OCI-LY1 (cell line): ENCODE results near the gene CEP290.
A peak's percentile ranks its signal among the peaks of the same experiment; 100 is the strongest.

Source experiments
- H2AFZ ChIP-seq: fragments of 200-600 bp; sonication (generic), shearing (Covaris generic); 2 replicates; pipeline ENCODE4 v1.6.0; 2014; ENCODE audit warnings: antibody characterized with exemption, mild to moderate bottlenecking, low read length
- H3F3A ChIP-seq: fragments of 200-600 bp; sonication (generic), shearing (Covaris generic); 2 replicates; pipeline ENCODE4 v1.6.0; 2014; ENCODE audit warnings: mild to moderate bottlenecking, antibody characterized with exemption, low read length, moderate library complexity; ENCODE audit not compliant: insufficient read depth
- H3K27ac ChIP-seq: fragments of 200-600 bp; sonication (generic); 2 replicates; pipeline ENCODE4 v1.5.1; 2014; ENCODE audit warnings: low read length, mixed run types, mild to moderate bottlenecking, low read depth; ENCODE audit not compliant: poor library complexity, severe bottlenecking
- H3K27me3 ChIP-seq: fragments of 200-600 bp; sonication (generic); 2 replicates; pipeline ENCODE4 v1.6.0; 2014; ENCODE audit warnings: antibody characterized with exemption, mild to moderate bottlenecking, low read length, moderate library complexity; ENCODE audit not compliant: insufficient read depth
- H3K36me3 ChIP-seq: fragments of 200-600 bp; sonication (generic); 2 replicates; pipeline ENCODE4 v1.6.1; 2014; ENCODE audit warnings: mild to moderate bottlenecking, antibody characterized with exemption, low read length, moderate library complexity, mixed read lengths; ENCODE audit not compliant: insufficient read depth
- H3K4me1 ChIP-seq: fragments of 200-600 bp; sonication (generic); 2 replicates; pipeline ENCODE4 v1.5.1; 2014; ENCODE audit warnings: mild to moderate bottlenecking, low read length, moderate library complexity; ENCODE audit not compliant: insufficient read depth, severe bottlenecking
- H3K4me2 ChIP-seq: fragments of 200-600 bp; sonication (generic), shearing (Covaris generic); 2 replicates; pipeline ENCODE4 v1.6.1; 2014; ENCODE audit warnings: low read length
- H3K4me3 ChIP-seq: fragments of 200-600 bp; sonication (generic); 2 replicates; pipeline ENCODE4 v1.5.1; 2014; ENCODE audit warnings: low read length, low read depth, mild to moderate bottlenecking, mixed read lengths; ENCODE audit not compliant: poor library complexity, severe bottlenecking
- H3K79me2 ChIP-seq: fragments of 200-600 bp; shearing (Covaris generic); 2 replicates; pipeline ENCODE4 v1.6.1; 2016; ENCODE audit warnings: mixed run types, low read length, mixed read lengths; ENCODE audit not compliant: insufficient read depth
- H3K9ac ChIP-seq: fragments of 200-600 bp; sonication (generic), shearing (Covaris generic); 2 replicates; pipeline ENCODE4 v1.6.1; 2014; ENCODE audit warnings: mild to moderate bottlenecking, low read length, mixed read lengths
- H3K9me2 ChIP-seq: fragments of 200-600 bp; sonication (generic), shearing (Covaris generic); 2 replicates; pipeline ENCODE4 v1.6.1; 2014; ENCODE audit warnings: low read depth, mild to moderate bottlenecking, low read length, mixed read lengths
- H3K9me3 ChIP-seq: fragments of 200-600 bp; shearing (Covaris generic); 2 replicates; pipeline ENCODE4 v1.6.1; 2014; ENCODE audit warnings: low read length, mixed read lengths
- H4K20me1 ChIP-seq: fragments of 200-600 bp; sonication (generic), shearing (Covaris generic); 2 replicates; pipeline ENCODE4 v1.6.0; 2016; ENCODE audit warnings: mild to moderate bottlenecking, low read length; ENCODE audit not compliant: insufficient read depth
- CTCF ChIP-seq: fragments of 200-600 bp; sonication (generic), shearing (Covaris generic); IDR thresholded peaks from 2 replicates; pipeline ENCODE4 v1.5.1; 2017; ENCODE audit warnings: mild to moderate bottlenecking, antibody characterized with exemption, low read length, moderate library complexity, mixed read lengths
- EZH2 ChIP-seq: fragments of 200-600 bp; sonication (generic), shearing (Covaris generic); IDR thresholded peaks from 2 replicates; pipeline ENCODE4 v1.8.0; 2017; ENCODE audit warnings: borderline replicate concordance, mixed run types, mild to moderate bottlenecking, antibody characterized with exemption, low read length, moderate library complexity, mixed read lengths

Gene CEP290

GRCh38 chr12:88044035-88044434 is 97.9 kb downstream of the CEP290 start:
- H3F3A ChIP-seq = no peaks in the 10 kb centered on the region
- no peak overlapping the region for H3K9ac ChIP-seq
- no peaks in the 10 kb centered on the region for H3K9me3 ChIP-seq
- no peaks in the 10 kb centered on the region for H4K20me1 ChIP-seq
- no peaks in the 10 kb centered on the region for H3K27me3 ChIP-seq
- no peak overlapping the region for H2AFZ ChIP-seq
- no peak for TF ChIP-seq CTCF
- no peak for TF ChIP-seq EZH2
- H3K36me3 ChIP-seq = peaks cover 82% of the 10 kb centered on the region
- H3K4me2 ChIP-seq = no peak overlapping the region
- H3K4me3 ChIP-seq = no peak overlapping the region
- peaks cover 4% of the 10 kb centered on the region for H3K4me1 ChIP-seq
- peaks cover 28% of the 10 kb centered on the region for H3K79me2 ChIP-seq
- H3K9me2 ChIP-seq = no peaks in the 10 kb centered on the region
- no peak overlapping the region for H3K27ac ChIP-seq

DNA sequence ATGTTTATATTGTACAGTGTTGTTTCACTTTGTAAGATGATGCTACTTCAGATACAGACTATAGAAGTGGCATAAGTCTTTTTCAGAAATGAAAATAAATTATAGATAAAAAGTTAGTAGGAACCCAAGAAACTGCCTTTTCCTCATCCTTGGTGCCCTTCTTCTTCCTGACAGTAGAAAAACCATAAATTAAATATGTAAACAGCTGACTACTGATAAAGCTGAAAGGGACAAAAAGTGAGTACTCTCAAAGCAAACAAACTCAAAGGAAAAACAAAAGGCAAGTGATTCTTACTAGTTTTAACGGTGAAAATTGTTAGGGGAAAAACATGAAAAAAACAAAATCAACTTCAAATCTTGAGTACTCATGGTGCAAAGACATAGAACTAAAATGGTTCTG is 104.1 kb downstream of the CEP290 start:
- peaks cover 41% of the 10 kb centered on the region for H3K4me1 ChIP-seq
- H4K20me1 ChIP-seq = no peaks in the 10 kb centered on the region
- H2AFZ ChIP-seq = no peak overlapping the region
- peak overlapping the region; percentile 87 for H3K4me3 ChIP-seq
- H3K79me2 ChIP-seq = peaks cover 63% of the 10 kb centered on the region
- H3K27ac ChIP-seq = no peak overlapping the region
- peaks cover 38% of the 10 kb centered on the region for H3K36me3 ChIP-seq
- no peaks in the 10 kb centered on the region for H3F3A ChIP-seq
- H3K9ac ChIP-seq = no peak overlapping the region
- TF ChIP-seq EZH2 = no peak
- TF ChIP-seq CTCF = no peak
- H3K27me3 ChIP-seq = no peaks in the 10 kb centered on the region
- no peaks in the 10 kb centered on the region for H3K9me3 ChIP-seq
- H3K9me2 ChIP-seq = no peaks in the 10 kb centered on the region
- peak overlapping the region; percentile 87 for H3K4me2 ChIP-seq

GRCh38 chr12:88036353-88036965 is 105.4 kb downstream of the CEP290 start:
- Histone ChIP-seq H2AFZ (no peak overlapping the region), H3K79me2 (peaks cover 55% of the 10 kb centered on the region), H3K9me3 (no peaks in the 10 kb centered on the region), H3F3A (no peaks in the 10 kb centered on the region), H4K20me1 (no peaks in the 10 kb centered on the region), H3K9me2 (no peaks in the 10 kb centered on the region), H3K9ac (peak overlapping the region; percentile 87), H3K4me1 (peaks cover 41% of the 10 kb centered on the region), H3K4me3 (peak overlapping the region; percentile 87), H3K36me3 (peaks cover 31% of the 10 kb centered on the region), H3K27ac (no peak overlapping the region), H3K27me3 (no peaks in the 10 kb centered on the region), H3K4me2 (peak overlapping the region; percentile 87)
- TF ChIP-seq CTCF (no peak), EZH2 (no peak)
